Neural cell (in vitro differentiated cells): ENCODE results near the gene PDZRN3. TPM values are rescaled to one million over a fixed set of nuclear protein-coding genes. Genes with fewer than 3 reads are reported as not detected.

Source experiments
- H2AFZ ChIP-seq: fragments of 200-600, 300-800 bp; sonication (generic), shearing (Covaris generic); 2 replicates; pipeline ENCODE4 v1.6.0; 2014; ENCODE audit warnings: low read depth, mild to moderate bottlenecking, antibody characterized with exemption, low read length, moderate library complexity
- H3F3A ChIP-seq: fragments of 200-600 bp; shearing (Covaris generic); 2 replicates; pipeline ENCODE4 v1.6.1; 2016; ENCODE audit warnings: mild to moderate bottlenecking, moderate library complexity, mixed read lengths, antibody characterized with exemption, low read length; ENCODE audit not compliant: insufficient read depth, poor library complexity, severe bottlenecking
- H3K27ac ChIP-seq: fragments of 200-600, 300-800 bp; sonication (generic), shearing (Covaris generic); 2 replicates; pipeline ENCODE4 v1.5.1; 2014; ENCODE audit warnings: mild to moderate bottlenecking, low read length, moderate library complexity
- H3K27me3 ChIP-seq: fragments of 300-800, 200-600 bp; sonication (generic), shearing (Covaris generic); 2 replicates; pipeline ENCODE4 v1.6.0; 2014; ENCODE audit warnings: mild to moderate bottlenecking, low read depth, low read length, moderate library complexity; ENCODE audit not compliant: insufficient read depth
- H3K36me3 ChIP-seq: fragments of 300-800, 200-600 bp; sonication (generic), shearing (Covaris generic); 2 replicates; pipeline ENCODE4 v1.5.1; 2014; ENCODE audit warnings: mild to moderate bottlenecking, antibody characterized with exemption, low read length, moderate library complexity; ENCODE audit not compliant: insufficient read depth
- H3K4me2 ChIP-seq: fragments of 300-800, 200-600 bp; sonication (generic), shearing (Covaris generic); 2 replicates; pipeline ENCODE4 v1.6.0; 2014; ENCODE audit warnings: mild to moderate bottlenecking, low read length
- H3K4me3 ChIP-seq: fragments of 300-800, 200-600 bp; sonication (generic), shearing (Covaris generic); 2 replicates; pipeline ENCODE4 v1.5.1; 2014; ENCODE audit warnings: mild to moderate bottlenecking, low read length, moderate library complexity
- H3K79me2 ChIP-seq: fragments of 200-600 bp; shearing (Covaris generic); replicated peaks from 2 replicates; pipeline ENCODE4 v1.6.0; 2014; ENCODE audit warnings: mild to moderate bottlenecking, low read length, moderate library complexity; ENCODE audit not compliant: insufficient read depth
- H3K9ac ChIP-seq: fragments of 300-800, 200-600 bp; sonication (generic), shearing (Covaris generic); 2 replicates; pipeline ENCODE4 v1.6.1; 2016; ENCODE audit warnings: mild to moderate bottlenecking, low read length, mixed read lengths
- H3K9me2 ChIP-seq: fragments of 200-600 bp; shearing (Covaris generic); 2 replicates; pipeline ENCODE4 v1.6.1; 2016; ENCODE audit warnings: mild to moderate bottlenecking, low read length, mixed read lengths; ENCODE audit not compliant: insufficient read depth
- H3K9me3 ChIP-seq: fragments of 200-600, 300-800 bp; sonication (generic), shearing (Covaris generic); 2 replicates; pipeline ENCODE4 v1.6.1; 2016; ENCODE audit warnings: mild to moderate bottlenecking, mixed run types, low read length, moderate library complexity, mixed read lengths
- H4K20me1 ChIP-seq: fragments of 200-600 bp; shearing (Covaris generic); 2 replicates; pipeline ENCODE4 v1.6.1; 2016; ENCODE audit warnings: mild to moderate bottlenecking, mixed run types; ENCODE audit not compliant: insufficient read depth
- EP300 ChIP-seq: fragments of 450-650 bp; conservative IDR thresholded peaks from 2 replicates; pipeline ENCODE4 v1.6.1; 2014; ENCODE audit warnings: antibody characterized with exemption, mild to moderate bottlenecking, moderate library complexity; ENCODE audit not compliant: poor library complexity, severe bottlenecking
- EZH2 ChIP-seq: fragments of 200-600, 300-800 bp; shearing (Covaris generic), sonication (generic); IDR thresholded peaks from 2 replicates; pipeline ENCODE4 v1.6.1; 2014; ENCODE audit warnings: antibody characterized with exemption, low read length, borderline replicate concordance, mild to moderate bottlenecking; ENCODE audit not compliant: insufficient read depth, poor library complexity, severe bottlenecking
- MXI1 ChIP-seq: fragments of 450-650 bp; conservative IDR thresholded peaks from 2 replicates; pipeline ENCODE4 v1.6.1; 2014; ENCODE audit warnings: antibody characterized with exemption, mild to moderate bottlenecking; ENCODE audit not compliant: poor library complexity, severe bottlenecking
- POLR2AphosphoS5 ChIP-seq: IDR thresholded peaks from 2 replicates; pipeline ENCODE4 v1.6.1; 2012
- RAD21 ChIP-seq: fragments of 450-650 bp; conservative IDR thresholded peaks from 2 replicates; pipeline ENCODE4 v1.6.1; 2014; ENCODE audit warnings: antibody characterized with exemption, mild to moderate bottlenecking, moderate library complexity
- SMC3 ChIP-seq: fragments of 450-650 bp; conservative IDR thresholded peaks from 2 replicates; pipeline ENCODE4 v1.6.1; 2014; ENCODE audit warnings: antibody characterized with exemption, mild to moderate bottlenecking, moderate library complexity; ENCODE audit not compliant: poor library complexity
- TAF1 ChIP-seq: IDR thresholded peaks from 2 replicates; pipeline ENCODE4 v1.6.1; 2012; ENCODE audit warnings: low read depth
- polyA plus RNA-seq: library from polyadenylated mRNA; depleted of rRNA; stranded (reverse); fragments of >200 nt; gene quantifications from 2 replicates; pipeline ENCODE4 v1.2.3, GENCODE V29; 2014
- TF ChIP-seq, protein P1 (sequence below): fragments of 450-650 bp; IDR thresholded peaks from 2 replicates; pipeline ENCODE4 v1.5.1; 2014; ENCODE audit warnings: antibody characterized with exemption, mild to moderate bottlenecking, moderate library complexity; ENCODE audit not compliant: poor library complexity, severe bottlenecking
- TF ChIP-seq, protein P2 (sequence below): IDR thresholded peaks from 2 replicates; pipeline ENCODE4 v1.6.1; 2012; ENCODE audit warnings: borderline replicate concordance

The PDZRN3 gene
- polyA plus RNA-seq, 1 donor from 2014 or later: 1.1 TPM

DNA sequence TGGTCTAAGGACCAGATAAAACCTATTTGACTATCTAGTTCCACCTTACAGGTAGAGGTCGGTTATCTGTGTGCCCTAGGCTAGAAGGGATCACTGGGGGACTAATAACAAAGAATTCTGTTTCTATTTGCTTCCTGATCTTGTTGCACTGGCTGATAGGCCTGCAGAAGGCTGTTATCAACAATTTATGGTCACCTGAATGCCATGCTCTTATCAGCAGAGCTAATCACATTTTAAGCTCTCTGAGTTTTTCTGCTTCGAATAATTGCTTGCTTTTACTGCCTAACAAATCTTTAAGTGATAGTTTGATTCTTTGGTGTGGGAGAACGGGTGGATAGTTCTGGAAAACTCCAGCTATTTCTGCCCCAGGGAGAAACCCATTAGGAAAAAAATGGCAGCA, 263.1 kb downstream of the PDZRN3 start:
- Histone ChIP-seq H3K79me2 (no peaks in the 10 kb centered on the region), H3K9me2 (no peaks in the 10 kb centered on the region), H3K4me3 (no peak overlapping the region), H3K4me2 (no peak overlapping the region), H3K9me3 (no peaks in the 10 kb centered on the region), H2AFZ (no peak overlapping the region), H3F3A (no peaks in the 10 kb centered on the region), H3K36me3 (no peaks in the 10 kb centered on the region), H3K27ac (no peak overlapping the region), H4K20me1 (no peaks in the 10 kb centered on the region), H3K9ac (no peak overlapping the region), H3K27me3 (no peaks in the 10 kb centered on the region)
- TF ChIP-seq POLR2AphosphoS5: no peak
- TF ChIP-seq EZH2: no peak
- no peak for TF ChIP-seq TAF1
- TF ChIP-seq, protein P1, sequence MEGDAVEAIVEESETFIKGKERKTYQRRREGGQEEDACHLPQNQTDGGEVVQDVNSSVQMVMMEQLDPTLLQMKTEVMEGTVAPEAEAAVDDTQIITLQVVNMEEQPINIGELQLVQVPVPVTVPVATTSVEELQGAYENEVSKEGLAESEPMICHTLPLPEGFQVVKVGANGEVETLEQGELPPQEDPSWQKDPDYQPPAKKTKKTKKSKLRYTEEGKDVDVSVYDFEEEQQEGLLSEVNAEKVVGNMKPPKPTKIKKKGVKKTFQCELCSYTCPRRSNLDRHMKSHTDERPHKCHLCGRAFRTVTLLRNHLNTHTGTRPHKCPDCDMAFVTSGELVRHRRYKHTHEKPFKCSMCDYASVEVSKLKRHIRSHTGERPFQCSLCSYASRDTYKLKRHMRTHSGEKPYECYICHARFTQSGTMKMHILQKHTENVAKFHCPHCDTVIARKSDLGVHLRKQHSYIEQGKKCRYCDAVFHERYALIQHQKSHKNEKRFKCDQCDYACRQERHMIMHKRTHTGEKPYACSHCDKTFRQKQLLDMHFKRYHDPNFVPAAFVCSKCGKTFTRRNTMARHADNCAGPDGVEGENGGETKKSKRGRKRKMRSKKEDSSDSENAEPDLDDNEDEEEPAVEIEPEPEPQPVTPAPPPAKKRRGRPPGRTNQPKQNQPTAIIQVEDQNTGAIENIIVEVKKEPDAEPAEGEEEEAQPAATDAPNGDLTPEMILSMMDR: no peak
- TF ChIP-seq, protein P2, sequence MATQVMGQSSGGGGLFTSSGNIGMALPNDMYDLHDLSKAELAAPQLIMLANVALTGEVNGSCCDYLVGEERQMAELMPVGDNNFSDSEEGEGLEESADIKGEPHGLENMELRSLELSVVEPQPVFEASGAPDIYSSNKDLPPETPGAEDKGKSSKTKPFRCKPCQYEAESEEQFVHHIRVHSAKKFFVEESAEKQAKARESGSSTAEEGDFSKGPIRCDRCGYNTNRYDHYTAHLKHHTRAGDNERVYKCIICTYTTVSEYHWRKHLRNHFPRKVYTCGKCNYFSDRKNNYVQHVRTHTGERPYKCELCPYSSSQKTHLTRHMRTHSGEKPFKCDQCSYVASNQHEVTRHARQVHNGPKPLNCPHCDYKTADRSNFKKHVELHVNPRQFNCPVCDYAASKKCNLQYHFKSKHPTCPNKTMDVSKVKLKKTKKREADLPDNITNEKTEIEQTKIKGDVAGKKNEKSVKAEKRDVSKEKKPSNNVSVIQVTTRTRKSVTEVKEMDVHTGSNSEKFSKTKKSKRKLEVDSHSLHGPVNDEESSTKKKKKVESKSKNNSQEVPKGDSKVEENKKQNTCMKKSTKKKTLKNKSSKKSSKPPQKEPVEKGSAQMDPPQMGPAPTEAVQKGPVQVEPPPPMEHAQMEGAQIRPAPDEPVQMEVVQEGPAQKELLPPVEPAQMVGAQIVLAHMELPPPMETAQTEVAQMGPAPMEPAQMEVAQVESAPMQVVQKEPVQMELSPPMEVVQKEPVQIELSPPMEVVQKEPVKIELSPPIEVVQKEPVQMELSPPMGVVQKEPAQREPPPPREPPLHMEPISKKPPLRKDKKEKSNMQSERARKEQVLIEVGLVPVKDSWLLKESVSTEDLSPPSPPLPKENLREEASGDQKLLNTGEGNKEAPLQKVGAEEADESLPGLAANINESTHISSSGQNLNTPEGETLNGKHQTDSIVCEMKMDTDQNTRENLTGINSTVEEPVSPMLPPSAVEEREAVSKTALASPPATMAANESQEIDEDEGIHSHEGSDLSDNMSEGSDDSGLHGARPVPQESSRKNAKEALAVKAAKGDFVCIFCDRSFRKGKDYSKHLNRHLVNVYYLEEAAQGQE: no peak
- TF ChIP-seq SMC3: no peak

DNA sequence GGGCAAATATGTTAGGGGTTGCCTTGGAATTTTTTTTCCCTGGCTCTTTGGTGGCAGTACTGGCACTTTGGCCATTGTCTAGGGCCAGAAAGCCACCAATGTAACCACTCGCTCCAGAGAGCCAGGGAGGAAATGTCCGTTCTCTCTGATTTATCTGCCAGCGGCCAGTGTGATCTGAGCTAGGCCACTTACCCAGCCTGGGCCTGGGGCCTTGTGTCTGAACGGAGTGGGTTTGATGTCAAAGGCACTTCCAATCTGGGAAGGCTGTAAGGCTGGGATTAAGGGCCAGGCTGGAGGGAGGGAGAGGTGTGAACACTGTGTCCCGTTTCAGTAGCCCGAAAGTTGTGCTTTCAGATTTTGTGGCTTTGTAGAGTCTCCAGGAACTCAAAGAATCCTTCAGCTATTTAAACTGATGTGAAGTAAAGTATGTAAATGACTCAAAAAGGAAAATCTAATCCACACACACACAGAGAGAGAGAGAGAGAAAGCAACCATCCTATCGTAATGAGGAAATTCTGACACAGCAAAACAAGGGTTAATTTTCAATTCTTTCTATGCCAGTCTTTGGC, 271.0 kb downstream of the PDZRN3 start:
- Histone ChIP-seq H3K4me2 (no peak overlapping the region), H3K79me2 (no peaks in the 10 kb centered on the region), H3K9me3 (no peaks in the 10 kb centered on the region), H3K36me3 (no peaks in the 10 kb centered on the region), H3K4me3 (no peak overlapping the region), H4K20me1 (no peaks in the 10 kb centered on the region), H3K27ac (no peak overlapping the region), H3K27me3 (no peaks in the 10 kb centered on the region), H2AFZ (no peak overlapping the region), H3K9ac (no peak overlapping the region), H3K9me2 (no peaks in the 10 kb centered on the region), H3F3A (no peaks in the 10 kb centered on the region)
- TF ChIP-seq MXI1: no peak
- TF ChIP-seq, protein P1: no peak
- no peak for TF ChIP-seq EP300
- TF ChIP-seq EZH2: no peak
- TF ChIP-seq, protein P2: no peak
- TF ChIP-seq TAF1: no peak
- TF ChIP-seq POLR2AphosphoS5: no peak
- TF ChIP-seq RAD21: no peak
- no peak for TF ChIP-seq SMC3
